COR-L47 (cell line): ENCODE data around the gene TEX19.
A peak's percentile ranks its signal among the peaks of the same experiment; 100 is the strongest.
"Not testable (repeated sequence)": the region's sequence is repeated elsewhere in the genome, so short reads cannot be mapped to it uniquely, and the experiment has no call there.

ENCODE experiments used
- DNase-seq: peaks from one replicate; lab custom pipeline; 2025; lab: John Stamatoyannopoulos, UW

The TEX19 gene

GRCh38 chr17:82338858-82339633 lies 20.0 kb upstream of the TEX19 start:
- no peak for DNase-seq

GRCh38 chr17:82339634-82340580 lies 19.1 kb upstream of the TEX19 start:
- no peak for DNase-seq

- no peak for DNase-seq
These were observed 16.5 kb upstream of the TEX19 start for GRCh38 chr17:82342361-82343079.

GRCh38 chr17:82343560-82343959 lies 15.5 kb upstream of the TEX19 start:
- no peak for DNase-seq

- no peak for DNase-seq
These were observed 14.7 kb upstream of the TEX19 start for GRCh38 chr17:82344175-82344907.

- no peak for DNase-seq
These were observed 13.7 kb upstream of the TEX19 start for GRCh38 chr17:82345151-82345976.

- DNase-seq, result no peak
These were observed 12.4 kb upstream of the TEX19 start for GRCh38 chr17:82346342-82347300.

- not testable (repeated sequence) for DNase-seq
These were observed 11.1 kb upstream of the TEX19 start for GRCh38 chr17:82347994-82348393.

GRCh38 chr17:82348434-82348833 lies 10.6 kb upstream of the TEX19 start:
- DNase-seq, result no peak

GRCh38 chr17:82348866-82349265 lies 10.2 kb upstream of the TEX19 start:
- no peak for DNase-seq

GRCh38 chr17:82349287-82349701 lies 9.8 kb upstream of the TEX19 start:
- DNase-seq, result no peak

GRCh38 chr17:82350182-82351030 lies 8.6 kb upstream of the TEX19 start:
- DNase-seq, result no peak

GRCh38 chr17:82351254-82351712 lies 7.8 kb upstream of the TEX19 start:
- DNase-seq, result no peak

- DNase-seq, result peak; percentile 86
These were observed 7.1 kb upstream of the TEX19 start for GRCh38 chr17:82351713-82352488.

- DNase-seq, result no peak
These were observed 5.6 kb upstream of the TEX19 start for GRCh38 chr17:82353484-82353883.

GRCh38 chr17:82354804-82355308 lies 4.2 kb upstream of the TEX19 start:
- DNase-seq, result no peak

GRCh38 chr17:82355770-82356427 lies 3.1 kb upstream of the TEX19 start:
- DNase-seq, result no peak
